GM18505 (cell line): Measurements from ENCODE around the gene EIF5B.

Experiments used
- ATAC-seq: cut with Tn5 transposase; IDR thresholded peaks from one replicate; pipeline ENCODE4 v1.9.1; 2021; ENCODE audit not compliant: unreplicated experiment
- POLR2A ChIP-seq: IDR thresholded peaks from 4 replicates; pipeline ENCODE4 v1.6.1; 2011; ENCODE audit warnings: borderline replicate concordance; ENCODE audit not compliant: insufficient read depth, insufficient read length; ENCODE audit errors: extremely low read depth

The EIF5B gene

GRCh38 chr2:99404797-99405669, 67.8 kb downstream of the EIF5B start:
- no peak for TF ChIP-seq POLR2A
- ATAC-seq: no peak

GRCh38 chr2:99406137-99406536, 68.9 kb downstream of the EIF5B start:
- ATAC-seq: no peak
- TF ChIP-seq POLR2A: no peak

GRCh38 chr2:99410276-99410675, 73.1 kb downstream of the EIF5B start:
- TF ChIP-seq POLR2A: no peak
- ATAC-seq: no peak

GRCh38 chr2:99414566-99414965, 77.4 kb downstream of the EIF5B start:
- TF ChIP-seq POLR2A: no peak
- ATAC-seq: no peak

GRCh38 chr2:99417396-99417795, 80.2 kb downstream of the EIF5B start:
- TF ChIP-seq POLR2A: no peak
- no peak for ATAC-seq

GRCh38 chr2:99420031-99420430, 82.8 kb downstream of the EIF5B start:
- no peak for ATAC-seq

GRCh38 chr2:99420751-99421299, 83.6 kb downstream of the EIF5B start:
- ATAC-seq: no peak
- no peak for TF ChIP-seq POLR2A

More at GRCh38 chr2:99420031-99420430, 82.8 kb downstream of the EIF5B start:
- TF ChIP-seq POLR2A: no peak

GRCh38 chr2:99421469-99421868, 84.3 kb downstream of the EIF5B start:
- TF ChIP-seq POLR2A: no peak
- no peak for ATAC-seq

- TF ChIP-seq POLR2A: no peak
- ATAC-seq: no peak
These were observed 85.4 kb downstream of the EIF5B start for GRCh38 chr2:99422599-99422998.

GRCh38 chr2:99424371-99424770, 87.2 kb downstream of the EIF5B start:
- ATAC-seq: no peak
- TF ChIP-seq POLR2A: no peak

GRCh38 chr2:99425022-99425421, 87.8 kb downstream of the EIF5B start:
- ATAC-seq: no peak
- no peak for TF ChIP-seq POLR2A

- ATAC-seq: no peak
- TF ChIP-seq POLR2A: no peak
These were observed 93.6 kb downstream of the EIF5B start for GRCh38 chr2:99430614-99431291.

- no peak for TF ChIP-seq POLR2A
- ATAC-seq: no peak
These were observed 94.5 kb downstream of the EIF5B start for GRCh38 chr2:99431587-99432275.

GRCh38 chr2:99433340-99433739, 96.2 kb downstream of the EIF5B start:
- ATAC-seq: no peak
- TF ChIP-seq POLR2A: no peak

GRCh38 chr2:99436874-99437273, 99.7 kb downstream of the EIF5B start:
- no peak for ATAC-seq
- no peak for TF ChIP-seq POLR2A
